HEK293 (cell line): ENCODE measurements around the gene TOM1.
"Not testable (repeated sequence)": the region's sequence is repeated elsewhere in the genome, so short reads cannot be mapped to it uniquely, and the experiment has no call there.

Experiments
- CTCF ChIA-PET: fragments of 350-600 bp; formaldehyde crosslinking; extraction: SDS; loops from one replicate; lab custom pipeline; 2021; ENCODE audit warnings: antibody characterized with exemption; lab: Yijun Ruan, JAX
- POLR2A ChIA-PET: fragments of 300-600 bp; formaldehyde crosslinking; extraction: SDS; loops from one replicate; lab custom pipeline; 2020; ENCODE audit warnings: antibody characterized with exemption, inconsistent platforms; lab: Yijun Ruan, JAX
- H3K27ac ChIP-seq: fragments of 200-500 bp; sonication (Bioruptor generic); 2 replicates; pipeline ENCODE4 v1.5.1; 2014; ENCODE audit warnings: low read depth, low read length, control low read depth, inconsistent platforms; ENCODE audit errors: extremely low read depth
- H3K36me3 ChIP-seq, 2 experiments: fragments of 200-500 bp in 1 of 2; sonication (Bioruptor generic) in 1 of 2; 1 replicate in 1 of 2; 2 replicates in 1 of 2; pipeline ENCODE4 v1.5.1; 2014 to 2017; ENCODE audit warnings: inconsistent platforms in 2 of 2, low read length in 2 of 2; ENCODE audit not compliant: control insufficient read depth in 2 of 2, insufficient read depth in 1 of 2
- H3K4me1 ChIP-seq: fragments of 200-500 bp; sonication (Bioruptor generic); 2 replicates; pipeline ENCODE4 v1.5.1; 2014; ENCODE audit warnings: mild to moderate bottlenecking, low read length, inconsistent platforms; ENCODE audit not compliant: control insufficient read depth, insufficient read depth
- H3K4me3 ChIP-seq: 2 replicates; pipeline ENCODE4 v1.5.1; 2011; ENCODE audit warnings: low read depth, mild to moderate bottlenecking, control low read depth, low read length, moderate library complexity
- H3K9me3 ChIP-seq: fragments of 200-500 bp; sonication (Bioruptor generic); 2 replicates; pipeline ENCODE4 v1.5.1; 2014; ENCODE audit warnings: low read depth, low read length, inconsistent platforms; ENCODE audit not compliant: control insufficient read depth, insufficient read depth
- BCL11A ChIP-seq: fragments of 450-650 bp; formaldehyde crosslinking; IDR thresholded peaks from 2 replicates; pipeline ENCODE4 v1.5.1; 2016; ENCODE audit warnings: low read depth, missing biosample characterization, missing genetic modification characterization
- GLI4 ChIP-seq: fragments of 450-650 bp; formaldehyde crosslinking; IDR thresholded peaks from 2 replicates; pipeline ENCODE4 v1.5.1; 2016; ENCODE audit warnings: missing biosample characterization, missing genetic modification characterization
- GLIS1 ChIP-seq: fragments of 450-650 bp; formaldehyde crosslinking; IDR thresholded peaks from 2 replicates; pipeline ENCODE4 v1.5.1; 2016; ENCODE audit warnings: missing biosample characterization, missing genetic modification characterization
- HOXA7 ChIP-seq: sonication (generic); formaldehyde crosslinking; IDR thresholded peaks from 2 replicates; pipeline ENCODE4 v1.8.1; 2022; ENCODE audit warnings: missing genetic modification reagents, borderline replicate concordance
- OSR2 ChIP-seq: fragments of 450-650 bp; formaldehyde crosslinking; IDR thresholded peaks from 2 replicates; pipeline ENCODE4 v1.5.1; 2016; ENCODE audit warnings: missing biosample characterization, missing genetic modification characterization
- SP2 ChIP-seq: fragments of 450-650 bp; formaldehyde crosslinking; IDR thresholded peaks from 2 replicates; pipeline ENCODE4 v1.5.1; 2016; ENCODE audit warnings: missing biosample characterization, missing genetic modification characterization
- ZBTB20 ChIP-seq: fragments of 450-650 bp; formaldehyde crosslinking; IDR thresholded peaks from 2 replicates; pipeline ENCODE4 v1.5.1; 2016; ENCODE audit warnings: missing biosample characterization, missing genetic modification characterization
- ZFHX2 ChIP-seq: fragments of 450-650 bp; formaldehyde crosslinking; conservative IDR thresholded peaks from 2 replicates; pipeline ENCODE4 v1.5.1; 2016; ENCODE audit warnings: missing biosample characterization, missing genetic modification characterization
- ZNF10 ChIP-seq: fragments of 450-650 bp; formaldehyde crosslinking; IDR thresholded peaks from 2 replicates; pipeline ENCODE4 v1.5.1; 2017; ENCODE audit warnings: missing biosample characterization, missing genetic modification characterization
- ZNF174 ChIP-seq: fragments of 450-650 bp; formaldehyde crosslinking; IDR thresholded peaks from 2 replicates; pipeline ENCODE4 v1.5.0; 2017; ENCODE audit warnings: missing biosample characterization, mild to moderate bottlenecking, missing genetic modification characterization
- ZNF266 ChIP-seq: fragments of 450-650 bp; formaldehyde crosslinking; IDR thresholded peaks from 2 replicates; pipeline ENCODE4 v1.5.1; 2016; ENCODE audit warnings: missing biosample characterization, missing genetic modification characterization, low read depth
- ZNF274 ChIP-seq, 2 experiments: fragments of 200-500 bp in 1 of 2; fragments of 450-650 bp in 1 of 2; sonication (Bioruptor generic) in 1 of 2; formaldehyde crosslinking in 1 of 2; IDR thresholded peaks; 2 replicates each; pipeline versions ENCODE4 v1.5.1 to v1.6.1; 2014 to 2016; ENCODE audit warnings: borderline replicate concordance in 1 of 2, inconsistent platforms in 1 of 2, low read length in 1 of 2, missing biosample characterization in 1 of 2, missing genetic modification characterization in 1 of 2
- ZNF280D ChIP-seq: fragments of 450-650 bp; formaldehyde crosslinking; IDR thresholded peaks from 2 replicates; pipeline ENCODE4 v1.5.1; 2016; ENCODE audit warnings: missing biosample characterization, missing genetic modification characterization
- ZNF335 ChIP-seq: fragments of 450-650 bp; formaldehyde crosslinking; conservative IDR thresholded peaks from 2 replicates; pipeline ENCODE4 v1.5.1; 2016; ENCODE audit warnings: missing biosample characterization, missing genetic modification characterization
- ZNF354C ChIP-seq: fragments of 450-650 bp; formaldehyde crosslinking; IDR thresholded peaks from 2 replicates; pipeline ENCODE4 v1.5.1; 2016; ENCODE audit warnings: missing biosample characterization, missing genetic modification characterization, low read depth, borderline replicate concordance
- ZNF362 ChIP-seq: fragments of 450-650 bp; formaldehyde crosslinking; IDR thresholded peaks from 2 replicates; pipeline ENCODE4 v1.5.1; 2016; ENCODE audit warnings: missing biosample characterization, missing genetic modification characterization
- ZNF391 ChIP-seq: fragments of 450-650 bp; formaldehyde crosslinking; IDR thresholded peaks from 2 replicates; pipeline ENCODE4 v1.5.1; 2016; ENCODE audit warnings: low read depth, missing biosample characterization, missing genetic modification characterization, borderline replicate concordance
- ZNF529 ChIP-seq: fragments of 450-650 bp; formaldehyde crosslinking; IDR thresholded peaks from 2 replicates; pipeline ENCODE4 v1.5.1; 2017; ENCODE audit warnings: missing genetic modification characterization, missing biosample characterization; ENCODE audit not compliant: insufficient replicate concordance
- ZNF600 ChIP-seq: fragments of 450-650 bp; formaldehyde crosslinking; IDR thresholded peaks from 2 replicates; pipeline ENCODE4 v1.5.1; 2016; ENCODE audit warnings: missing biosample characterization, missing genetic modification characterization
- ZNF624 ChIP-seq: fragments of 450-650 bp; formaldehyde crosslinking; IDR thresholded peaks from 2 replicates; pipeline ENCODE4 v1.5.1; 2017; ENCODE audit warnings: missing biosample characterization, missing genetic modification characterization
- ZNF677 ChIP-seq: fragments of 450-650 bp; IDR thresholded peaks from 2 replicates; pipeline ENCODE4 v1.5.0; 2018; ENCODE audit warnings: missing biosample characterization, mild to moderate bottlenecking, missing genetic modification characterization, moderate library complexity
- ZNF692 ChIP-seq: fragments of 450-650 bp; formaldehyde crosslinking; IDR thresholded peaks from 2 replicates; pipeline ENCODE4 v1.5.1; 2016; ENCODE audit warnings: missing biosample characterization, missing genetic modification characterization

The TOM1 gene

GRCh38 chr22:35394810-35395563 is 95.3 kb downstream of the TOM1 start:
- POLR2A ChIA-PET, result no interaction called here
- Histone ChIP-seq H3K9me3 (no peaks in the 10 kb centered on the region), H3K27ac (no peak overlapping the region), H3K36me3 (peaks cover 0 to 31% of the 10 kb centered on the region in 2 experiments; a peak in 1 of 3 replicates), H3K4me3 (no peak overlapping the region), H3K4me1 (peaks cover 10% of the 10 kb centered on the region)
- CTCF ChIA-PET, result interaction anchor here (0.6 to 0.7 kb wide), 3 partner anchors 11 to 444 kb away, joined by 3 to 5 read pairs (median 3); no protein-coding TSS in a partner anchor
- TF ChIP-seq ZNF600 (no peak), ZNF362 (peak; percentile 74), ZNF266 (tag by site-specific recombination) (no peak), ZNF677 (tag by site-specific recombination) (no peak), ZNF529 (no peak), ZNF354C (tag by site-specific recombination) (no peak), ZNF280D (tag by site-specific recombination) (no peak), ZNF692 (tag by site-specific recombination) (no peak), ZNF335 (tag by site-specific recombination) (no peak)

- POLR2A ChIA-PET, result not testable (repeated sequence)
- CTCF ChIA-PET, result interaction anchor here (0.6 to 1.0 kb wide), 2 partner anchors 187 to 1477 kb away, joined by 3 to 7 read pairs; no protein-coding TSS in a partner anchor
Measured at GRCh38 chr22:35396622-35397021, 96.9 kb downstream of the TOM1 start.

GRCh38 chr22:35397095-35397904 is 97.6 kb downstream of the TOM1 start:
- peaks cover 10% of the 10 kb centered on the region for H3K4me1 ChIP-seq
- H3K27ac ChIP-seq, result no peak overlapping the region; the same call in 1 of the 2 replicates
- peaks cover 7 to 29% of the 10 kb centered on the region in 2 experiments; a peak in 2 of 3 replicates for H3K36me3 ChIP-seq
- CTCF ChIA-PET, result interaction anchor here (1.0 kb wide), 1 partner anchor 186 kb away, joined by 3 read pairs; no protein-coding TSS in a partner anchor
- H3K4me3 ChIP-seq, result no peak overlapping the region
- POLR2A ChIA-PET, result interaction anchor here (1.5 to 1.6 kb wide), 2 partner anchors 11 to 17 kb away, joined by 3 to 8 read pairs; partner anchors contain the start of gene HMOX1
- H3K9me3 ChIP-seq, result no peaks in the 10 kb centered on the region
- TF ChIP-seq GLI4 (tag by site-specific recombination) (no peak), ZNF692 (tag by site-specific recombination) (no peak), ZNF624 (tag by site-specific recombination) (no peak), BCL11A (tag by site-specific recombination) (no peak), ZBTB20 (tag by site-specific recombination) (no peak), ZFHX2 (tag by site-specific recombination) (peak; percentile 21; the same call in 1 of the 2 replicates), ZNF174 (no peak), GLIS1 (peak; percentile 91), ZNF391 (tag by site-specific recombination) (no peak), HOXA7 (CRISPR knock-in tag) (no peak), ZNF10 (tag by site-specific recombination) (no peak), ZNF274 (IDR thresholded peaks at IDR 0.05; ENCODE audit: low read length) (no peak), ZNF274 (tag by site-specific recombination; IDR thresholded peaks at IDR 0.05; ENCODE audit: borderline replicate concordance) (no peak), SP2 (tag by site-specific recombination) (no peak)

More at GRCh38 chr22:35396622-35397021, 96.9 kb downstream of the TOM1 start:
- peaks cover 4 to 26% of the 10 kb centered on the region in 2 experiments; a peak in 2 of 3 replicates for H3K36me3 ChIP-seq
- peak; percentile 29; the same call in 1 of the 2 replicates for TF ChIP-seq OSR2
- TF ChIP-seq, all 188 proteins: peak for 1; not testable (repeated sequence) for 187
- not testable (repeated sequence) for H3K4me3 ChIP-seq, H3K27ac ChIP-seq, H3K9me3 ChIP-seq, H3K4me1 ChIP-seq
